NK-92 treated with Interleukin-12 subunit alpha and Interleukin-12 subunit beta, amount 100 ng/mL, for 24 hours (cell line): ENCODE measurements around the gene PRKRA.
"Not testable (repeated sequence)": the region's sequence is repeated elsewhere in the genome, so short reads cannot be mapped to it uniquely, and the experiment has no call there.

Experiments used
- DNase-seq: peaks from one replicate; lab custom pipeline; 2025; lab: John Stamatoyannopoulos, UW

The PRKRA gene

GRCh38 chr2:178413472-178414265 lies 37.3 kb downstream of the PRKRA start:
- peak; percentile 72 for DNase-seq

DNA sequence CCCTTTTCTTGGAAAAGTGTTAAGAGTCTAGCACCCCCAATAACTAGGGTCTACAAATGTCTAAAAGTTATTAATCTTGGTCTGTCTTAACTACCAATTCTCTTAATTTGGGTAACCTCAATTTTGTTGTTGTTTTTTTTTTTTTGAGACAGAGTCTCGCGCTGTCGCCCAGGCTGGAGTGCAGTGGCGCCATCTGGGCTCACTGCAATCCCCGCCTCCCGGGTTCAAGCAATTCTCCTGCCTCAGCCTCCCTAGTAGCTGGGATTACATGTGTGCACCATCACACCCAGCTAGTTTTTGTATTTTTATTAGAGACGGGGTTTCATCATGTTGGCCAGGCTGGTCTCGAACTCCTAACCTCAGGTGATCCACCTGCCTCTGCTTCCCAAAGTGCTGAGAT lies 38.5 kb downstream of the PRKRA start:
- DNase-seq: not testable (repeated sequence)

DNA sequence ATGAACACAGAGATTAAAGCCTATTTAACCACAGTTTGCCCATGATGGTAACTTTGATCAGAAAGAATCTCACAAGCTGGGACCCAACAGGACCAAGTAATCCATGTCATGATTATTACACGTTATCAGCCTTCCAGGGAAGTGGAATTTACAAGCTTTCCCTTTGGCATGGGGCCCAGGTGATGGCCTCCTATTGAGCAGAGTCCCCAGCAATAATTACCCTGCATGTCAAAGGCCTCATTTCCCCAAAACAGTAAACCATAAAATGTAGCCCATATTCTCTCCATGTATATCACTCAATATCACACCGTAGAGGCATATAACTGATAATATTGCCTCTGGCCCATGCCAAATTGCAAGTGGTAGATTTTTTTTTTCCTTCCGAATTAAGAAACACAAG lies 38.9 kb downstream of the PRKRA start:
- no peak for DNase-seq

DNA sequence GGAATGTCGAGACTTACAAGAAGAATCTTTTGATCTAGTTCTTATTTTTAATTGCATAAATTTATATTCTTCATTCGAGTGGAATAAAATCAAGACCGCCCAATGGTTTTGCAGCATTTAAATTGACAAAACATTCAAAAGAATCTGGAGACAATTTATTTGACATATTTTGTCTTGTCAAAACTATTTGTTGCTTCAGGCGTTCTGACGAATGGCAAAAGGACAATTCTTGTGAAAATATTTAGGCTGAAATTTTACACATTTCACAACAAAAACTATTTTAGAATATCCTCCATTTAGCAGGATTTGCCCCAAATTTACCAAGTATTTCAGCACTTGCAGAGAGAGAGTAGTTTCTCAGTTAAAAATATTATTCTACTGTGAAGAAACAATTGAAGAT lies 41.7 kb downstream of the PRKRA start:
- no peak for DNase-seq

DNA sequence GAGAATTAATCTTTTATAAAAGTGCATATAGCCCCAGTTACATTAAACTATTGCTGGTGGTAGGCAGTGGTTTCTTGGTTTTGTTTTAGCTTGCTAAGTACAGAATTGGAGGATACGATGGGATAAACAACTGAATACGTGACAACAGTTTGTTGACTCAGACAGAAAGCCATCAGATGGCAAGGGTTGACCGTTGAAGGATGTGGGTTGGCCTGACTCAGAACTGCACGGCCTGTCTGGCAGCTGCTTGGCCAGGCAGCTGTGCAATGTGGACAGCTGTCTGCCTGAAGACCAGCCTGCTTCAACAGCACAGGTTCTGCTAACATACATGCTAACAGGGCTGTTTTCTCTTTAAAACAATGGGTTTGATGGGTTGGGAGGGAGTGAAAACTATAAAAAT lies 46.6 kb downstream of the PRKRA start:
- DNase-seq: peak; percentile 52

- no peak for DNase-seq
Observed at GRCh38 chr2:178403671-178404306, 47.2 kb downstream of the PRKRA start.

DNA sequence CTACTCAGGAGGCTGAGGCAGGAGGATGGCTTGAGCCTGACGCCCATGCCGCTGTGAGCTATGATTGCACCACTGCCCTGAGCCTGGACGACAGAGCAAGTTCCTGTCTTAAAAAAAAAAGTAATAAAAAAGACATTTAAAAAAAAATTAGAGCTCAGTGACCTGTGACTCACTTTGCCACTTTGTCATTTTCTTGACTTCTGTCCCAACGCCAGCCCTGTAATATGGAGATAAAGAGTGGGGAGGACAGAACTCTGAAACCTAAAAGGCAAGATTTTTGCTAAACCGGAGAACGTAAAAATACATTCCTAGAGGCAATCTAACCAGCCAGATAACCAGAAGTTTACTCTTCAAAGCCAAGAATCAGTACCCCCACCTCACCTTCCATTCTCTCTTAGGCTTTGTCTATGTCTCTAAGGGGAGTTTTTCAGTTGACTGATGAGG lies 49.0 kb downstream of the PRKRA start:
- DNase-seq: no peak

- no peak for DNase-seq
Observed at GRCh38 chr2:178397002-178397605, 53.9 kb downstream of the PRKRA start.

- DNase-seq: no peak
Observed at GRCh38 chr2:178395941-178396570, 54.9 kb downstream of the PRKRA start.

- no peak for DNase-seq
Observed at GRCh38 chr2:178395295-178395694, 55.7 kb downstream of the PRKRA start.

DNA sequence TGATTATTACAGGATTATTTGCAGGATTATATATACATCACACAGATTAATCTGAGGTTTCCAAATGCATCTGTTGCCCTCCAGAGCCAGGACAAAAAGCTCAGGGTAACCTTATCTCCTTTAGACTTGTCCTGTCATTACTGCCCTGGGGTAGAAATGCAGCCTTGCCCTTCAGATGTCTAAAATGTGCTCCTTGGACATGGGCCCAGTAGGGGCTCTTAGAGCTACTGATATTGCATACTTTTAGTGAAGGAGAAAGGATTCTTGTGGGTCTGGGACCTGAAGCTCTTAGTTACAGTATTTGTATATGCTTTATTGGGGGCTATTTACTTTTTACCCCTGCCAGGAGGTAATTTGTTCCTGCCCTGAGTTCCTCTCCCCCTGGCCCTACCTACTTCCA lies 56.1 kb downstream of the PRKRA start:
- DNase-seq: no peak

DNA sequence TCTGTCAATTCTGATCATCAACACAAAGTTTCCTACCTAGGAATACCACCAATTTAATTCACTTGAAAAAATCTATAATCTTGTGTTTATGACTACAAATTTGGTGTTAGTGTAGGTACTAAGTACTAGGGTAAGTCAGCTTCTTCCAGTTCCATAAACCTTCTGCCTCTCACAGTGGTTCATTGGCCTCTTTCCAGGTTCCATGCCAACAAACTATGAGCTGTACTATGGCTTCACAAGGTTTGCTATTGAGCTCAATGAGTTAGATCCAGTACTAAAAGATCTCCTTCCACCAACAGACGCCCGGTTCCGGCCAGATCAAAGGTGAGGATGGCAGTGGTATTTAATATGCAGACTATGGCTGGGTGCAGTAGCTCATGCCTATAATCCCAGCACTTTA lies 58.8 kb downstream of the PRKRA start:
- DNase-seq: no peak

- no peak for DNase-seq
Observed at GRCh38 chr2:178391701-178392100, 59.3 kb downstream of the PRKRA start.

- no peak for DNase-seq
Observed at GRCh38 chr2:178388287-178388686, 62.7 kb downstream of the PRKRA start.

DNA sequence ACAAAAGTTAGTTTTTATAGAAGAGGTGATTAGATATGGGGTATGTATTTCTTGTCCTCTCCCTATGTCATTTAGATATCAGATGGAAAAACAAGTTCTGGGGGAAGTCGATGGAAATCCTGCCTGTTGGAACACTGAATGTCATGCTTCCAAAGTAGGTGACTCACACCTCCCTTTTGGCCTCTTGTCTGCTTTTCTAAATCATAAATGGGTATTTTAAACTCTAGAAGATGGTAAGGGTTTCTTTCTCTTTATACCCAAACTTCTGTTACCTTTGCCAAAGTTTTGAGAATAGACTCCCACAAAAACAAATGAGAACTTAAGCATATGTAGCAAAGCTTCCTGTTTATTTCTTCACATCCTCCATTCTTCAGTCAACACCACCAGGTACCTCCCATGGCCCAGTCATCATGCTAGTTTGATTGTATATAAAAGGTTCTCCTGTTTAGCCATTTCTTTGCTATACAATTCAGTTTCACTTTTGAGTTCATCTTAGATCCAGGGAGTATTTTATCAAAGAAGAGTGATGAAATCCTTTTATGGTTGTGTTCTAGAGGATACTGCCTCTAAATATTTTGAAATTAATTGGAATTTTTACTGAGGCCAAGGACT lies 63.9 kb downstream of the PRKRA start:
- DNase-seq: no peak

DNA sequence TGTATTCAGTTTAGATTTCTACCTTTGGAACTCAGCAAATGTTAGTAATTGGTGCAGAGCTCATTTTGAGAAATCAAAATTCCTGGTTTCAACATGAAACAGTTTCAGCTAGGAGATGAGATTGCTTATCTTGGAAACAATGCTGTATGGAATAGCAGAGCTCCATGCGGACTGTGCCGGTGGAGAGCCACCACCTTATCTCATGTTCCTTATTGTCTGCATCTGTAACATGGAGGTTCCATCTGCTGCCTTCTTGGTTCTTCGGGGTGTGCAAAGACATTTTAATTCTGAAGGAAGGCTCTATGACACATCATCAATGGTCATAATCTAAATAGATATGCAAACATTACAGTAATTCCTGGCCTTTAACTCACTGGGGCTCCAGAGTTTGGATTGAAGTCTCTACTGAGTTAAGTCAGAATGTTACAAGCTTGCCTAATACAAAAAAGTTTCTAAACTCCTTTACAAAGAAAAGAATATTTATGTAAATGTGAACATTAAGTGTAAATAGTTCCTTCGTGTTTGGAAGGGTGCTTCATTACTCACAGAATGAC lies 65.3 kb downstream of the PRKRA start:
- DNase-seq: no peak

GRCh38 chr2:178383718-178384117 lies 67.3 kb downstream of the PRKRA start:
- DNase-seq: no peak
